C4-2B (cell line): Measurements from ENCODE around the gene OOSP4A.

Experiments
- H3K27ac ChIP-seq: fragments of 450-650 bp; 2 replicates; pipeline ENCODE4 v1.5.1; 2017
- ZFX ChIP-seq: fragments of 450-650 bp; IDR thresholded peaks from 2 replicates; pipeline ENCODE4 v1.6.1; 2017
- TF ChIP-seq, protein P1 (sequence below): fragments of 450-650 bp; conservative IDR thresholded peaks from 2 replicates; pipeline ENCODE4 v1.5.1; 2017; ENCODE audit warnings: mild to moderate bottlenecking

Gene OOSP4A

DNA sequence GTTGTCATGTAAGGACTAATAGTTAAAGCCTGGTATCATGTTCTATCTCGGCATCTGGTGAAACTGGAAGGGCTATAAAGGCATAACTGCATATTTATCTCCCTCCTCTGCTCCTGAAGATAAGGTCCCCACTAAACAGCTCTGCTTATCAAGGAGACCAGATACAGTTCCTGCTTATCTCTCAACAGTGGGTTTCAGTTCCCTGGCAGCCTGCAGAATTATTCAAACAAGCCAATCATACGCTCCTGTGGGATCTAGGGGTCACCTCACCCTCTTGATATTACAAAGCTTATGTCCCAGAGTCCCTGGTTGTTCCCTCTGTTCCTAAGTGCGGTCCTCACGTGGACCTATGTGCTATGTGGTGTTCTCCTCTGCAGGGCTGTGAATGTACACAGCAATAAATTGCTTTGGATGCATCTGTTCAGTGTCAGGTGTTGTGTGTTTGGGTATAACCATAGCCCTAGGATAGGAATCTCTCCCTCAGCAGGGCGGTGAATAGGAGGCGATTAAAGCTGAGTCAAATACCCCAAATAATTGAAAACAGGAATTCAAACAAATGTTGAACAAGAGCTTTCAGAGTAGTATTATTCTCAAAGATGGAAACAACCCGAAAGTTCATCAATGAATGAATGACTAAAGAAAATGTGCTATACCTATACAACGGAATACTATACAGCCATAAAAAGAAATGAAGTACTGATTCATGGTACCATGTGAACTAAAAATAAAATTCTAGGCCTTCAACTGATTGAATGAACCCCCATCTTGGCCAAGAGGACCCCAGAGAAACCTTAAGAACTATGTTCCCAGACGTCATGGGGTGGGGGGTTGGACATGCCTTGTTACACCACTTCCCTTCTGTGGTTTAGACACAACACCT, 3.1 kb upstream of the OOSP4A start:
- no peak overlapping the region for H3K27ac ChIP-seq
- TF ChIP-seq, protein P1, sequence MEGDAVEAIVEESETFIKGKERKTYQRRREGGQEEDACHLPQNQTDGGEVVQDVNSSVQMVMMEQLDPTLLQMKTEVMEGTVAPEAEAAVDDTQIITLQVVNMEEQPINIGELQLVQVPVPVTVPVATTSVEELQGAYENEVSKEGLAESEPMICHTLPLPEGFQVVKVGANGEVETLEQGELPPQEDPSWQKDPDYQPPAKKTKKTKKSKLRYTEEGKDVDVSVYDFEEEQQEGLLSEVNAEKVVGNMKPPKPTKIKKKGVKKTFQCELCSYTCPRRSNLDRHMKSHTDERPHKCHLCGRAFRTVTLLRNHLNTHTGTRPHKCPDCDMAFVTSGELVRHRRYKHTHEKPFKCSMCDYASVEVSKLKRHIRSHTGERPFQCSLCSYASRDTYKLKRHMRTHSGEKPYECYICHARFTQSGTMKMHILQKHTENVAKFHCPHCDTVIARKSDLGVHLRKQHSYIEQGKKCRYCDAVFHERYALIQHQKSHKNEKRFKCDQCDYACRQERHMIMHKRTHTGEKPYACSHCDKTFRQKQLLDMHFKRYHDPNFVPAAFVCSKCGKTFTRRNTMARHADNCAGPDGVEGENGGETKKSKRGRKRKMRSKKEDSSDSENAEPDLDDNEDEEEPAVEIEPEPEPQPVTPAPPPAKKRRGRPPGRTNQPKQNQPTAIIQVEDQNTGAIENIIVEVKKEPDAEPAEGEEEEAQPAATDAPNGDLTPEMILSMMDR, result no peak
- no peak for TF ChIP-seq ZFX

DNA sequence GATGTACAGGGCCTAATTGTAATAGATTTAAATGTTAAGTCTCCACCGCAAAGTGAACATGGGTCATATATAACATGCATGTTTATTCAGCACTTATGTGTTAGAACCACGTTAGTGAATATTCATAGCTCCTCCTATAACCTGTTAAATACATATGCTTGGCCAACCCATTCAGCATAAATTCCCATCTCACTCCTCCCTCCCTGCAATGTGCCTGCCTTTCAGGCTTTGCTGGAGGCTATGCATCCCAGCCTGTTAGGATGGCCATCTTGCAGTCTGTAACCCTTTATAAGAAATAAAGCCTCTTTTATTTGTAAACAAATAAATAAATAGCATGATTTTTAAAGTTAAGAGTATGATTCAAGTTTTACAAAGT, 1.7 kb upstream of the OOSP4A start:
- no peak overlapping the region for H3K27ac ChIP-seq
- TF ChIP-seq, protein P1, result no peak
- TF ChIP-seq ZFX, result no peak

DNA sequence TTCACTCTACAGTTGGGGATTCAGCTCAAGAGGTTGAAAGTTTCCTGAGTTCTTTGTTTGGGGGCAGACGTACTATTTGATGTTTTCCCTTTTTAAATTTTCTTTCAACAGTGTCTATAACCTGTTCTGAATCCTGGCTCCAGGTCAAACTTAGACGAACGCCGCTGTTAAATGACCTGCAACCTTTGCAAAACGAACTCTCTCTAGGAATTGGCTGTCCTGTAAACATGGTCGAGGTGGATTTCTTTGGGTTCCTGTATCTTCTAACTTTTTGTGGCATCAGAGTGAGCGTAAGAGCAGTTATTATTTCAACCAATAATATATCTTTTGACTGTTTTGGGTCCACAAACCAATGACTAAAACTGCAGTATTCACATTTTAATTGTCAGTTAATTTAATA, 1.6 kb downstream of the OOSP4A start:
- TF ChIP-seq ZFX, result no peak
- TF ChIP-seq, protein P1, result no peak
- no peak overlapping the region for H3K27ac ChIP-seq

DNA sequence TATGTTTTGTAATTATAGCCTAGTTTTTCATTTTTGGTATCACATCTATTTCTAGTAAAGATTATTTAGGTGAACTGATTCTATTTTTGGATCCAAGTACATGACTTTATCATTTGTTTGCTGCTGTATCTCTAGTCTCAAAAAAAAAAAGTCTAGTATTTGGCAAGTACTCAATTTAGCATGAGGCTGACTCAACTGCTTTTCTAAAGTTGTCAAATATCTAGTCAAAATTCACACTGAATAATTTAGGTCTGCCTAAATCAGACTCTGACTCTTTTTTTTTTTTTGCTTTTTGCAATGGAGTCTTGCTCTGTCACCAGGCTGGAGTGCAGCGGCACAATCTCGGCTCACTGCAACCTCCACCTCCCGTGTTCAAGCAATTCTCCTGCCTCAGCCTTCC, 2.4 kb downstream of the OOSP4A start:
- H3K27ac ChIP-seq, result no peak overlapping the region
- no peak for TF ChIP-seq ZFX
- TF ChIP-seq, protein P1, result no peak

DNA sequence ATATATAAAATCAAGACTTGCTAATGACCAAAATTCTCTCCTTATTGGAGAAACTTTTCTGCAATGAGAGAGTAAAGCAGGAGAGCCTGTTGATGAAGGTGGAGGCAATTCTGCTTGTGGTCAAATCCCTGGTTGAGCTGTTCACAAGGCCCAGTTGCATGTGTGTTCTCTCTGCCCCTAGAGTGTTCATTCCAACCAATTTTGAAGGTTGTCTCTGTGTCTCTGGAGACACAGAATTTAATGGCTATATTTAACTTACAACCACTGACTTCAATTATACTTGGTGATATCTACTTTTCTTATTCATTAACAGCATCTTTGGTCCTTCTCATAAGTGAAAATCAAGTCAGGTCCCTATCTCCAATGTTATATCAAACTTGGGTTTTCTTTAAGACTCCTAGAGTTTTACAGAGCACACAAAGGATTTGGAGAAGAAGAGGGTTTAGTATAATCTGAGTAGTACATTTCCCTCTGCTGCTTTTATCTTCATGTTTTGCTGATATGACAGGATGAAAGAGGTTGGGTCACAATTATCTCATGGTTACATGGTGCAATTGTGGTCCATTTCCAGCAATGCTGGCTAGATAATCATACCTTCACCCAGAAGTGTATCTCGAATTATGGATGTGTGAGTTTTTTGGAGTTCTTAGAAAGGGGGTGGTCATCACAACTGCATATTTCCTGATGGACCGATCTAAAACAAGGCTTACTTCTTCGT, 4.0 kb downstream of the OOSP4A start:
- TF ChIP-seq, protein P1, result no peak
- TF ChIP-seq ZFX, result no peak

DNA sequence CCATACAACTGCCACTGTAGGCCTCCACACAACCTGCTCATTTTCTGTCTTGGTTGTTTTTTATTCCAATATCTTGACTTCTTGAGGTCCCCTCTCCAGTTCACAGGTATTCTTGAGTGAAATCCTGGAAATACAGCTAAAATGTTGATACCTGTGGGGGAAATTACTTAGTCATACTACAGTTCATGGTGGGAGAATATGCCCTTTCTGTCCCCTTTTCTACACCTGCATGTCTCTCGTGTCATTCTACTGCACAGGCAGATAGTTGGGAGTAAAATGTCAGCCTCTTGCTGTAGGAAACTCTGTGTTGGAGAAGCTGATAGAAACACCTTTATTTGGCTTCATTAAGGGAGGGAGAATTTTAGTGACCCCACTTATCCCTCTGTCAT, 4.6 kb downstream of the OOSP4A start:
- H3K27ac ChIP-seq, result no peak overlapping the region
- TF ChIP-seq ZFX, result no peak
- TF ChIP-seq, protein P1, result no peak

More for the DNA sequence above, 4.0 kb downstream of the OOSP4A start:
- no peak overlapping the region for H3K27ac ChIP-seq

DNA sequence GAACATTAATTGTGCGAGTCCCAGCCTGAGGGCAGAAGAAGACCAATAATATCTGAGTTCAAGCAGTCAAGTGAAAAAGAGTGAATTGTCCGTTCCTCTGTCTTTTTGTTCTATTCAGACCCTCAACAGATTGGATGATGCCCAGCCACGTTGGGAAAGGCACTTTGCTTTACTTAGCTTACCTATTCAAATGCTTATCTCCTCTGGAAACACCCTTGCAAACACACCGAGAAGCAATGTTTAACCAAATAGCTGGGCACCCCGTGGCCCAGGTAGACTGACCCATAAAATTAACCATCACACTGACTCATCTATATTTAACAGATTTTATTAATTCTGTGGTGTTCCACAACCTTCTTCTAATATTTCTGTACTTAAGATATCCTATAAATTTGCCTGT, 9.3 kb downstream of the OOSP4A start:
- no peak overlapping the region for H3K27ac ChIP-seq
- TF ChIP-seq, protein P1, result no peak
- no peak for TF ChIP-seq ZFX
